Activated naive CD4-positive, alpha-beta T cell treated with anti-CD3 and anti-CD28 coated beads, Interleukin-2, amount 50 U/mL, for 72 hours (primary cell): Measurements from ENCODE around the gene TRIO. TPM values are rescaled to one million over a fixed set of nuclear protein-coding genes. Genes with fewer than 3 reads are reported as not detected.
A peak's percentile ranks its signal among the peaks of the same experiment; 100 is the strongest.

Source experiments
- ATAC-seq, 2 donors: fragments of 150-1000 bp; cut with Tn5 transposase; 2 replicates each; pipeline ENCODE4 v1.10.0; 2021; ENCODE audit warnings: mild to moderate bottlenecking in 2 of 2, moderate library complexity in 2 of 2
- DNase-seq, 2 donors: peaks; one replicate each; pipeline ENCODE4 v3.0.0; 2021 to 2022; ENCODE audit warnings: low spot score in 2 of 2
- H3K27ac Mint-ChIP-seq, 2 donors: one replicate each; pipeline ENCODE4 v1.8.0; 2022; ENCODE audit warnings: mild to moderate bottlenecking in 2 of 2, mixed read lengths in 2 of 2
- H3K36me3 Mint-ChIP-seq, 2 donors: one replicate each; pipeline ENCODE4 v1.8.0; 2022; ENCODE audit warnings: mixed read lengths in 2 of 2
- H3K9me3 Mint-ChIP-seq, 2 donors: one replicate each; pipeline ENCODE4 v1.8.0; 2022; ENCODE audit warnings: mixed read lengths in 2 of 2
- total RNA-seq, 2 donors: library from RNA; stranded (reverse); gene quantifications; one replicate each; pipeline ENCODE4 v1.2.3, GENCODE V29; 2022

The TRIO gene
- total RNA-seq, 2 donors from 2014 or later, result 13.3 to 18.2 TPM

DNA sequence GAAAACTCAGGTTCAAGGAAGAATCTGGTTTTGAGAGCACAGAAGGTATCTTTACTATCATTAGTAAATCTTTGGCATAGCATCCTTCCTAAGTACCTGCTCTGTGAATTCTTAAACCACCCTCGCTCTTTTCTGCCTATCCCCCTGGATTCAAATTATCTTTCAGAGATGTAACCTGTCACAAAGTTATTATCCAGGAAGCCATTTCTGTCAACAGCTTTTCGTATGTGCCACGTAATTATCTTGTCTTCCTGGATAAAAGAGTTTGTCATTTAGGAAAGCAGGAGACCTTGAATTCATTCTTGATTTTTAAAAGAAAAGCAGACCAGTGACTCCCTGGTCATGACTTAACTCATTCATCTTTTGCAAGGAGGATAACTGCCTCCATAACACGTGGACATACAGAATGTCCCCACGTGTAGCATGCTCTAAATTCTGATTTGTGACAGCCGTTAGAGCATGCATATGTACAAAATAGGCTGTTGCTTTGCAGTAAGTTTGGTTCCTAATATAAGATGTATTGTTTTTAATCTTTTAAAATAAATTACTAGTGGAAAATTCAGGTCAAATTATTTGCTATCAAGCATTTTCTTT is 189.0 kb downstream of the TRIO start:
- H3K27ac Mint-ChIP-seq, result no peak overlapping the region
- ATAC-seq, result no peak
- H3K36me3 Mint-ChIP-seq, result no peaks in the 10 kb centered on the region
- H3K9me3 Mint-ChIP-seq, result no peaks in the 10 kb centered on the region
- DNase-seq, result no peak

- no peak for ATAC-seq
- Mint-ChIP-seq H3K36me3 (no peaks in the 10 kb centered on the region), H3K27ac (no peak overlapping the region), H3K9me3 (no peaks in the 10 kb centered on the region)
- no peak for DNase-seq
Observed at GRCh38 chr5:14332746-14333145, 189.6 kb downstream of the TRIO start.

DNA sequence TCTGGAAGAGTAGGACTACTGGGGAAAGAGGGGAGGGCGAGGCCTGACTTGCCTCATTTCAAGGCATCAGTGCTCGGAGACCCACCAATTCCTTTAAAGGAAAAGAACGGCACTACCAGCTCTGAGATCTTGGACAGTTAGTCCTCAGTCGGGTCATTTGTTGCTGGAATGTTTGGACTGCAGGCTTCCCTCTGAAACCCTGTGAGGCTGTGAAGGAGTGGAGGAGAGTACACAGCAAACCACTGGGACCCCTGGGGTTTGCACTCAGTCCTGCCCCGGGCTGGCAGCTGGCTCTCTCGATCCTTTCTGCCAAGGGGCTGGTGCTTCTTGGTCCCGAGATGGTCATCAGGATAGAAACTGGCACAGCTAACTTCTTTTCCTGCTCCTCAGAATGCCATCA is 194.5 kb downstream of the TRIO start:
- ATAC-seq, result no peak
- H3K27ac Mint-ChIP-seq, result no peak overlapping the region

GRCh38 chr5:14339468-14339867 is 196.3 kb downstream of the TRIO start:
- Mint-ChIP-seq H3K36me3 (no peaks in the 10 kb centered on the region), H3K9me3 (no peaks in the 10 kb centered on the region), H3K27ac (no peak overlapping the region)
- ATAC-seq (no peak), DNase-seq (no peak)

More for the DNA sequence above, 194.5 kb downstream of the TRIO start:
- Mint-ChIP-seq H3K36me3 (no peaks in the 10 kb centered on the region), H3K9me3 (no peaks in the 10 kb centered on the region)
- no peak for DNase-seq

- no peaks in the 10 kb centered on the region for H3K36me3 Mint-ChIP-seq
Observed at GRCh38 chr5:14341571-14342230, 198.6 kb downstream of the TRIO start.

DNA sequence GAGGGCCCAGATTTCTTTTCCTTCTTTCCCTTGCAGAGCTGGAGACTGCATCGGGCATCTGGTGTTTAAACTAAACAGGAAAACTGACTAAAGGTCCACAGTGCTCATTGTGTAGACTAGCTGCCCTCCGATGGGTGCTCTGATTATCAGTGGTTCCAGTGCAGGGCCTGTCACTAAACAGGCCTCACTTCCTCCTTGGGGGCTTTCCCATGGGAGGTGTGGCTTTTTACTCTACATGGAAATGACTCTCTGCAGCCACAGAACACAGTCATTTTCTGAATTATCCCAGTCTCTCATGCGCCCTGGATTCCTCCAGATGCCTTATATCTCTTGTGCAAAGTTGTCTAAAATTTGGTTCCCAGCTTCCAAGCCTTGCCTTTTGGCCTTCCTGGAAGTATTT is 199.2 kb downstream of the TRIO start:
- ATAC-seq, result peak; percentile 24 to 28
- Mint-ChIP-seq H3K36me3 (no peaks in the 10 kb centered on the region), H3K27ac (no peak overlapping the region), H3K9me3 (no peaks in the 10 kb centered on the region)
- DNase-seq, result no peak

More at GRCh38 chr5:14341571-14342230, 198.6 kb downstream of the TRIO start:
- no peaks in the 10 kb centered on the region for H3K9me3 Mint-ChIP-seq
- H3K27ac Mint-ChIP-seq, result no peak overlapping the region
- no peak for DNase-seq
- ATAC-seq, result no peak

- ATAC-seq (no peak), DNase-seq (no peak)
- Mint-ChIP-seq H3K9me3 (no peaks in the 10 kb centered on the region), H3K27ac (no peak overlapping the region), H3K36me3 (no peaks in the 10 kb centered on the region)
Observed at GRCh38 chr5:14343376-14343775, 200.2 kb downstream of the TRIO start.

GRCh38 chr5:14347522-14347921 is 204.4 kb downstream of the TRIO start:
- no peaks in the 10 kb centered on the region for H3K36me3 Mint-ChIP-seq
- no peak for ATAC-seq
- H3K27ac Mint-ChIP-seq, result no peak overlapping the region
- no peak for DNase-seq
- peaks cover 8% of the 10 kb centered on the region in 2 donors for H3K9me3 Mint-ChIP-seq

GRCh38 chr5:14348142-14348541 is 205.0 kb downstream of the TRIO start:
- Mint-ChIP-seq H3K27ac (no peak overlapping the region), H3K9me3 (peaks cover 8% of the 10 kb centered on the region in 2 donors), H3K36me3 (no peaks in the 10 kb centered on the region)
- ATAC-seq (no peak), DNase-seq (no peak)

GRCh38 chr5:14349029-14349428 is 205.9 kb downstream of the TRIO start:
- Mint-ChIP-seq H3K36me3 (no peaks in the 10 kb centered on the region), H3K9me3 (peaks cover 8% of the 10 kb centered on the region in 2 donors), H3K27ac (no peak overlapping the region)
- no peak for DNase-seq
- ATAC-seq, result no peak

DNA sequence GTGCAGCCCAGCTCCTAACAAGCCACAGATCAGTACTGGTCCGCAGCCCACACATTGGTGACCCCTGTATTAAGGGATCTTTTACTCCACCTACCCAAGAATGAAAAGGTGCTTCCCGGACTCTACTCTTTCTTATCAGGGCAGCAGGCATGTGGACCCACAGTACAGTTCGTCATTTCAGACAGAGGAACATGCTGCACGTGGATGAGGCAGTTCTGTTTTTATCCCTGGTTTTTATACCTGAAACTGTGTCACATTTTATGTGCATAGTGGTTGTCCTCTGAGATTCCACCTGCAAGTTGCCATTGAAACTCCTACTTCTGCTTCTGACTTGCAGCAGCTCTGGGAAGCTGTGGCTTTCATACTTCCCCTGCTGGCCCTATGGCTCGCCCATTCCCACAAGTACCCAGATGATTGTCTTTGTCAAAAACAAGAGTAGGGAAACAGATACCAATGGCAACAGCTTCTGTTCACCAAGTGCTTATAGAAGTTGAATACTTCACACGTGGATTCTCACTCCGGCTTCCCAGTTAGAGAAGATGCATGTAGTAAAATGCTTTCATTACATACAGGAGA is 208.0 kb downstream of the TRIO start:
- DNase-seq (no peak), ATAC-seq (no peak)
- Mint-ChIP-seq H3K27ac (no peak overlapping the region), H3K9me3 (peaks cover 8% of the 10 kb centered on the region in 2 donors), H3K36me3 (no peaks in the 10 kb centered on the region)

DNA sequence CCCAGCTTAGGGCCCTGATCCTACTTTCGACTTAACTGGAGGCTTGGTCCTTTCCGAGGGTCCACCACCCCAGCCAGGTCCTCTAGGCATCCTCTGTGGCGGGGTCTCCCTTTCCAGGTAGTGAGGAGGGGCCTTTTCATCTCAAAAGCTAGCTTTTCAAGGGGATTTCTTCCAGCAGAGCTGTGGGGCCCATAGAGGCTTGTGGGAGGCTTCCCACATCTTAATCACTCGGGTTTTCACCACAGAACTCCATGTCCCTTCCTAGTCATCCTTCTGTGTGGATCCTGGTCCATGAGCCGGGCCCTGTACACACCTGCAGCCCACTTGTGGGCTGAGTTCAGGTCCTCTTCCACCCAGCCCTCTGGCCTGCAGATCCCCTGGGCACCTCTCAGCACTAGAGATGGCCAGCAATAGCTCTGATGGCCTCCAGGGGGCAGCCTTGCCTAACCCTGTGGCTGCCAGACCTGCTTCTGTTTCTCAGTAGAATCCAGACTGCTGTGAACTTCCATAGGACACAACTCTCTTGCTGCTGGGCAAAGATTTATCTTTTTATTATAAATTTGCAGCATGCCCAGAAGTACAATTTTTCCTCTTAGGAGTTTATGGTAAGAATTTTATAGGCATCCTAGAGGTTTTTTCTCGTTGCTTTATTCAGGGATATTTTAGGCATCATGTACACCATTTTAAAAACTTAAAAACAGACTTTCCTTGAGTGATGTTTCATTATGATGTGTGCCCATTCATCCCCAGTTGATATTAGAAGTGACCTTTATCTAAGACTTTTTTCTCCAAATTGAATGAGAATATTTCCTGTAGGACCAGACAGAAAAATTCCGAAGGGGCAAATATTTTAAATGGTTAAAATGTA is 208.9 kb downstream of the TRIO start:
- peaks cover 8% of the 10 kb centered on the region in 2 donors for H3K9me3 Mint-ChIP-seq
- ATAC-seq, result peak; percentile 86 to 88
- H3K27ac Mint-ChIP-seq, result no peak overlapping the region
- peak in 1 of 2 donors; percentile 63 for DNase-seq
- H3K36me3 Mint-ChIP-seq, result no peaks in the 10 kb centered on the region

- Mint-ChIP-seq H3K27ac (no peak overlapping the region), H3K9me3 (peaks cover 4 to 5% of the 10 kb centered on the region in 2 donors), H3K36me3 (no peaks in the 10 kb centered on the region)
- DNase-seq (no peak), ATAC-seq (no peak)
Observed at GRCh38 chr5:14353726-14354474, 210.8 kb downstream of the TRIO start.

GRCh38 chr5:14355391-14355790 is 212.2 kb downstream of the TRIO start:
- Mint-ChIP-seq H3K9me3 (no peaks in the 10 kb centered on the region), H3K27ac (no peak overlapping the region)
- DNase-seq, result no peak

DNA sequence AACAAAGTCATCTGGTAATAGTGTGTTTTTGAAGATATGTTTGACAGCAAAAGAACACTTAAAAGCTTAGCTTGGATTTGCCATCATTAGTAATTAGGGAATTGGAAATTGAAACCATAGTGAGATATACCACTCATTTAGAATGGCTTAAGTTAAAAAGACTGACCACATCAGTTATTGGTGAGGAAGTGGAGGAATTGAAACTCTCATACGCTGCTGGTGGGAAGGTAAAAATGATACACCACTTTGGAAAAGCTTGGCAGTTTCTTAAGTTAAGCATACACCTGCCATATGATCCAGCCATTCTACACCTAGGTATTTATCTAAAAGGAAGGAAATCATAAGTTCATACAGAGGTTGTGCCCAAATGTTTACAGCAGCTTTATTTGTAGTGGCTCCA is 213.2 kb downstream of the TRIO start:
- no peaks in the 10 kb centered on the region for H3K36me3 Mint-ChIP-seq
- H3K9me3 Mint-ChIP-seq, result no peaks in the 10 kb centered on the region
- ATAC-seq (no peak), DNase-seq (no peak)
- H3K27ac Mint-ChIP-seq, result no peak overlapping the region

More at GRCh38 chr5:14355391-14355790, 212.2 kb downstream of the TRIO start:
- H3K36me3 Mint-ChIP-seq, result no peaks in the 10 kb centered on the region
- no peak for ATAC-seq

- ATAC-seq (no peak), DNase-seq (no peak)
- Mint-ChIP-seq H3K27ac (no peak overlapping the region), H3K9me3 (no peaks in the 10 kb centered on the region), H3K36me3 (no peaks in the 10 kb centered on the region)
Observed at GRCh38 chr5:14357441-14357840, 214.3 kb downstream of the TRIO start.
